GM23338 (cell line): ENCODE results near the gene WNT1. TPM values are rescaled to one million over a fixed set of nuclear protein-coding genes. Genes with fewer than 3 reads are reported as not detected.
A peak's percentile ranks its signal among the peaks of the same experiment; 100 is the strongest.

ENCODE experiments used
- ATAC-seq: fragments of 200-7000 bp; cut with Tn5 transposase; 3 replicates; pipeline ENCODE4 v1.9.1; 2020
- DNase-seq: peaks from one replicate; pipeline ENCODE4 v3.0.0-alpha.2; 2015; ENCODE audit warnings: low spot score
- H2AFZ ChIP-seq: fragments of 200-600 bp; sonication (generic); 2 replicates; pipeline ENCODE4 v1.8.0; 2016; ENCODE audit warnings: antibody characterized with exemption, mild to moderate bottlenecking, moderate library complexity
- H3F3A ChIP-seq: fragments of 200-600 bp; sonication (generic); replicated peaks from 2 replicates; pipeline ENCODE4 v1.8.0; 2017; ENCODE audit warnings: antibody characterized with exemption, mixed run types, low read depth
- H3K27ac ChIP-seq: fragments of 200-600 bp; sonication (generic); 2 replicates; pipeline ENCODE4 v1.6.1; 2016; ENCODE audit warnings: low read depth
- H3K27me3 ChIP-seq: fragments of 200-600 bp; sonication (generic); 2 replicates; pipeline ENCODE4 v1.8.0; 2016; ENCODE audit warnings: mild to moderate bottlenecking, mixed run types, moderate library complexity; ENCODE audit not compliant: insufficient read depth
- H3K36me3 ChIP-seq: fragments of 200-600 bp; sonication (generic); 2 replicates; pipeline ENCODE4 v1.8.0; 2016; ENCODE audit warnings: mild to moderate bottlenecking; ENCODE audit not compliant: insufficient read depth
- H3K4me1 ChIP-seq: fragments of 200-600 bp; sonication (generic); 2 replicates; pipeline ENCODE4 v1.8.0; 2016; ENCODE audit warnings: mild to moderate bottlenecking, moderate library complexity; ENCODE audit not compliant: insufficient read depth
- H3K4me2 ChIP-seq: fragments of 200-600 bp; sonication (generic); 2 replicates; pipeline ENCODE4 v1.7.1; 2017; ENCODE audit warnings: mixed run types
- H3K4me3 ChIP-seq: fragments of 200-600 bp; sonication (generic); 2 replicates; pipeline ENCODE4 v1.6.1; 2016; ENCODE audit warnings: mixed run types
- H3K79me2 ChIP-seq: fragments of 200-600 bp; sonication (generic); replicated peaks from 2 replicates; pipeline ENCODE4 v1.8.0; 2017; ENCODE audit warnings: mild to moderate bottlenecking; ENCODE audit not compliant: insufficient read depth
- H3K9me2 ChIP-seq: fragments of 200-600 bp; sonication (generic); 2 replicates; pipeline ENCODE4 v1.8.0; 2017; ENCODE audit not compliant: insufficient read depth
- H4K20me1 ChIP-seq: fragments of 200-600 bp; sonication (generic); replicated peaks from 2 replicates; pipeline ENCODE4 v1.8.0; 2017; ENCODE audit warnings: mild to moderate bottlenecking; ENCODE audit not compliant: insufficient read depth
- H3K27ac Mint-ChIP-seq: 2 replicates; pipeline ENCODE4 v1.8.0; 2020; ENCODE audit warnings: inconsistent platforms, mild to moderate bottlenecking, moderate library complexity, mixed read lengths
- H3K27me3 Mint-ChIP-seq: 3 replicates; pipeline ENCODE4 v1.8.0; 2022; ENCODE audit warnings: low read depth, mild to moderate bottlenecking, moderate library complexity, mixed read lengths, inconsistent platforms; ENCODE audit not compliant: insufficient read depth, poor library complexity
- H3K36me3 Mint-ChIP-seq: 3 replicates; pipeline ENCODE4 v1.8.0; 2021; ENCODE audit warnings: low read depth, mild to moderate bottlenecking, inconsistent platforms, moderate library complexity, mixed read lengths
- H3K4me1 Mint-ChIP-seq: 3 replicates; pipeline ENCODE4 v1.8.0; 2020; ENCODE audit warnings: mild to moderate bottlenecking, inconsistent platforms, mixed read lengths
- H3K4me3 Mint-ChIP-seq: 3 replicates; pipeline ENCODE4 v1.8.0; 2021; ENCODE audit warnings: moderate library complexity, mild to moderate bottlenecking, inconsistent platforms, mixed read lengths
- H3K9me3 Mint-ChIP-seq: 3 replicates; pipeline ENCODE4 v1.8.0; 2020; ENCODE audit warnings: moderate library complexity, mild to moderate bottlenecking, inconsistent platforms, mixed read lengths
- EZH2 ChIP-seq: fragments of 200-600 bp; sonication (generic); IDR thresholded peaks from one replicate; pipeline ENCODE4 v1.8.0; 2017; ENCODE audit warnings: antibody characterized with exemption, mild to moderate bottlenecking, low read depth; ENCODE audit not compliant: unreplicated experiment
- JUNB ChIP-seq: IDR thresholded peaks from one replicate; pipeline ENCODE4 v1.6.1; 2016; ENCODE audit warnings: antibody characterized with exemption; ENCODE audit not compliant: unreplicated experiment
- ZNF114 ChIP-seq: fragments of 250-450 bp; sonication (Bioruptor Pico); IDR thresholded peaks from 2 replicates; pipeline ENCODE4 v1.5.0; 2020; ENCODE audit warnings: mild to moderate bottlenecking, moderate library complexity
- polyA plus RNA-seq: library from polyadenylated mRNA; unstranded; fragments of >200 nt; fragmentation: Nextera tagmentation; extraction: Ambion mirVana; gene quantifications from 2 replicates; pipeline ENCODE4 v1.2.1, GENCODE V29; 2016
- total RNA-seq: library from RNA; depleted of rRNA; stranded (reverse); fragments of >200 nt; shearing (Covaris generic); gene quantifications from 2 replicates; pipeline ENCODE4 v1.2.3, GENCODE V29; 2014
- TF ChIP-seq, protein P1 (sequence below), 2 experiments: fragments of 200-600 bp in 1 of 2; sonication (generic) in 1 of 2; conservative IDR thresholded peaks; 2 replicates each; pipeline versions ENCODE4 v1.5.1 to v1.6.1; 2016 to 2017; ENCODE audit warnings: antibody characterized with exemption in 2 of 2, low read depth in 2 of 2, mild to moderate bottlenecking in 2 of 2, moderate library complexity in 1 of 2
- TF ChIP-seq, protein P2 (sequence below): IDR thresholded peaks from one replicate; pipeline ENCODE4 v1.6.1; 2018; ENCODE audit warnings: antibody characterized with exemption; ENCODE audit not compliant: unreplicated experiment
- TF ChIP-seq, protein P3 (sequence below): fragments of 250-450 bp; sonication (Bioruptor Pico); IDR thresholded peaks from 2 replicates; pipeline ENCODE4 v1.5.0; 2020; ENCODE audit warnings: mild to moderate bottlenecking, moderate library complexity

The WNT1 gene
- total and polyA plus RNA-seq, 2 experiments from 2014 or later, result not detected

DNA sequence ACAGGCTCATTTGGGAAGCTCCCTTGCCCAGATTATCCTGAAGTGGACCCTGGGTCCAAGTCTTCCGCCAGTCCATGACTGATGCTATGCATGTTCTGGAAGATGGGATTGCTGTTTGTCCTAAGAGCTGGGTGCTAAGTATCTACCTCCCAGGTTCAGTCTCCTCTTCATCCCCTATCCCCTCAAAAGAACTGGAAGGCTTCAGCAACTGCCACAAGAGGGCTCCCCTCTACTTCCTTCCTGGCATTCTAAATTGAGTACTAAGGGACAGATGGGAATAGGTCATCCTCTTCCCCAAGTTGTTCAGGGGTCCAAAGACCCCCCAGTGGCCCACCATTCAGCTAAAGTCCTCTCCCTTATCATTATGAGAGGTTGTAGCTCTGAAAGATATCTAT is 43.8 kb upstream of the WNT1 start:
- Histone ChIP-seq H3K79me2 (peaks cover 4% of the 10 kb centered on the region), H3K4me2 (no peak overlapping the region), H2AFZ (no peak overlapping the region), H3K27me3 (no peaks in the 10 kb centered on the region), H3K4me3 (no peak overlapping the region), H3K27ac (no peak overlapping the region), H3K9me2 (no peaks in the 10 kb centered on the region), H3F3A (0 out of 2 replicates have a peak, but pooled peaks cover 3% of the 10 kb centered on the region), H3K4me1 (no peaks in the 10 kb centered on the region), H4K20me1 (peaks cover 18% of the 10 kb centered on the region), H3K36me3 (peaks cover 21% of the 10 kb centered on the region)
- Mint-ChIP-seq H3K27ac (no peak overlapping the region), H3K4me1 (peaks cover 14% of the 10 kb centered on the region), H3K36me3 (peaks cover 84% of the 10 kb centered on the region), H3K4me3 (no peak overlapping the region), H3K27me3 (peaks cover 9% of the 10 kb centered on the region), H3K9me3 (no peaks in the 10 kb centered on the region)
- DNase-seq (peak; percentile 34), ATAC-seq (peak; percentile 25; the same call in 2 of the 3 replicates)
- TF ChIP-seq EZH2 (no peak), JUNB (no peak), ZNF114 (CRISPR knock-in tag) (no peak)
- TF ChIP-seq, protein P1, sequence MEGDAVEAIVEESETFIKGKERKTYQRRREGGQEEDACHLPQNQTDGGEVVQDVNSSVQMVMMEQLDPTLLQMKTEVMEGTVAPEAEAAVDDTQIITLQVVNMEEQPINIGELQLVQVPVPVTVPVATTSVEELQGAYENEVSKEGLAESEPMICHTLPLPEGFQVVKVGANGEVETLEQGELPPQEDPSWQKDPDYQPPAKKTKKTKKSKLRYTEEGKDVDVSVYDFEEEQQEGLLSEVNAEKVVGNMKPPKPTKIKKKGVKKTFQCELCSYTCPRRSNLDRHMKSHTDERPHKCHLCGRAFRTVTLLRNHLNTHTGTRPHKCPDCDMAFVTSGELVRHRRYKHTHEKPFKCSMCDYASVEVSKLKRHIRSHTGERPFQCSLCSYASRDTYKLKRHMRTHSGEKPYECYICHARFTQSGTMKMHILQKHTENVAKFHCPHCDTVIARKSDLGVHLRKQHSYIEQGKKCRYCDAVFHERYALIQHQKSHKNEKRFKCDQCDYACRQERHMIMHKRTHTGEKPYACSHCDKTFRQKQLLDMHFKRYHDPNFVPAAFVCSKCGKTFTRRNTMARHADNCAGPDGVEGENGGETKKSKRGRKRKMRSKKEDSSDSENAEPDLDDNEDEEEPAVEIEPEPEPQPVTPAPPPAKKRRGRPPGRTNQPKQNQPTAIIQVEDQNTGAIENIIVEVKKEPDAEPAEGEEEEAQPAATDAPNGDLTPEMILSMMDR (conservative IDR thresholded peaks at IDR 0.05; ENCODE audit: low read depth in 2 of 2), result peak; percentile 50 to 62
- TF ChIP-seq, protein P2, sequence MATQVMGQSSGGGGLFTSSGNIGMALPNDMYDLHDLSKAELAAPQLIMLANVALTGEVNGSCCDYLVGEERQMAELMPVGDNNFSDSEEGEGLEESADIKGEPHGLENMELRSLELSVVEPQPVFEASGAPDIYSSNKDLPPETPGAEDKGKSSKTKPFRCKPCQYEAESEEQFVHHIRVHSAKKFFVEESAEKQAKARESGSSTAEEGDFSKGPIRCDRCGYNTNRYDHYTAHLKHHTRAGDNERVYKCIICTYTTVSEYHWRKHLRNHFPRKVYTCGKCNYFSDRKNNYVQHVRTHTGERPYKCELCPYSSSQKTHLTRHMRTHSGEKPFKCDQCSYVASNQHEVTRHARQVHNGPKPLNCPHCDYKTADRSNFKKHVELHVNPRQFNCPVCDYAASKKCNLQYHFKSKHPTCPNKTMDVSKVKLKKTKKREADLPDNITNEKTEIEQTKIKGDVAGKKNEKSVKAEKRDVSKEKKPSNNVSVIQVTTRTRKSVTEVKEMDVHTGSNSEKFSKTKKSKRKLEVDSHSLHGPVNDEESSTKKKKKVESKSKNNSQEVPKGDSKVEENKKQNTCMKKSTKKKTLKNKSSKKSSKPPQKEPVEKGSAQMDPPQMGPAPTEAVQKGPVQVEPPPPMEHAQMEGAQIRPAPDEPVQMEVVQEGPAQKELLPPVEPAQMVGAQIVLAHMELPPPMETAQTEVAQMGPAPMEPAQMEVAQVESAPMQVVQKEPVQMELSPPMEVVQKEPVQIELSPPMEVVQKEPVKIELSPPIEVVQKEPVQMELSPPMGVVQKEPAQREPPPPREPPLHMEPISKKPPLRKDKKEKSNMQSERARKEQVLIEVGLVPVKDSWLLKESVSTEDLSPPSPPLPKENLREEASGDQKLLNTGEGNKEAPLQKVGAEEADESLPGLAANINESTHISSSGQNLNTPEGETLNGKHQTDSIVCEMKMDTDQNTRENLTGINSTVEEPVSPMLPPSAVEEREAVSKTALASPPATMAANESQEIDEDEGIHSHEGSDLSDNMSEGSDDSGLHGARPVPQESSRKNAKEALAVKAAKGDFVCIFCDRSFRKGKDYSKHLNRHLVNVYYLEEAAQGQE, result no peak
- TF ChIP-seq, protein P3, sequence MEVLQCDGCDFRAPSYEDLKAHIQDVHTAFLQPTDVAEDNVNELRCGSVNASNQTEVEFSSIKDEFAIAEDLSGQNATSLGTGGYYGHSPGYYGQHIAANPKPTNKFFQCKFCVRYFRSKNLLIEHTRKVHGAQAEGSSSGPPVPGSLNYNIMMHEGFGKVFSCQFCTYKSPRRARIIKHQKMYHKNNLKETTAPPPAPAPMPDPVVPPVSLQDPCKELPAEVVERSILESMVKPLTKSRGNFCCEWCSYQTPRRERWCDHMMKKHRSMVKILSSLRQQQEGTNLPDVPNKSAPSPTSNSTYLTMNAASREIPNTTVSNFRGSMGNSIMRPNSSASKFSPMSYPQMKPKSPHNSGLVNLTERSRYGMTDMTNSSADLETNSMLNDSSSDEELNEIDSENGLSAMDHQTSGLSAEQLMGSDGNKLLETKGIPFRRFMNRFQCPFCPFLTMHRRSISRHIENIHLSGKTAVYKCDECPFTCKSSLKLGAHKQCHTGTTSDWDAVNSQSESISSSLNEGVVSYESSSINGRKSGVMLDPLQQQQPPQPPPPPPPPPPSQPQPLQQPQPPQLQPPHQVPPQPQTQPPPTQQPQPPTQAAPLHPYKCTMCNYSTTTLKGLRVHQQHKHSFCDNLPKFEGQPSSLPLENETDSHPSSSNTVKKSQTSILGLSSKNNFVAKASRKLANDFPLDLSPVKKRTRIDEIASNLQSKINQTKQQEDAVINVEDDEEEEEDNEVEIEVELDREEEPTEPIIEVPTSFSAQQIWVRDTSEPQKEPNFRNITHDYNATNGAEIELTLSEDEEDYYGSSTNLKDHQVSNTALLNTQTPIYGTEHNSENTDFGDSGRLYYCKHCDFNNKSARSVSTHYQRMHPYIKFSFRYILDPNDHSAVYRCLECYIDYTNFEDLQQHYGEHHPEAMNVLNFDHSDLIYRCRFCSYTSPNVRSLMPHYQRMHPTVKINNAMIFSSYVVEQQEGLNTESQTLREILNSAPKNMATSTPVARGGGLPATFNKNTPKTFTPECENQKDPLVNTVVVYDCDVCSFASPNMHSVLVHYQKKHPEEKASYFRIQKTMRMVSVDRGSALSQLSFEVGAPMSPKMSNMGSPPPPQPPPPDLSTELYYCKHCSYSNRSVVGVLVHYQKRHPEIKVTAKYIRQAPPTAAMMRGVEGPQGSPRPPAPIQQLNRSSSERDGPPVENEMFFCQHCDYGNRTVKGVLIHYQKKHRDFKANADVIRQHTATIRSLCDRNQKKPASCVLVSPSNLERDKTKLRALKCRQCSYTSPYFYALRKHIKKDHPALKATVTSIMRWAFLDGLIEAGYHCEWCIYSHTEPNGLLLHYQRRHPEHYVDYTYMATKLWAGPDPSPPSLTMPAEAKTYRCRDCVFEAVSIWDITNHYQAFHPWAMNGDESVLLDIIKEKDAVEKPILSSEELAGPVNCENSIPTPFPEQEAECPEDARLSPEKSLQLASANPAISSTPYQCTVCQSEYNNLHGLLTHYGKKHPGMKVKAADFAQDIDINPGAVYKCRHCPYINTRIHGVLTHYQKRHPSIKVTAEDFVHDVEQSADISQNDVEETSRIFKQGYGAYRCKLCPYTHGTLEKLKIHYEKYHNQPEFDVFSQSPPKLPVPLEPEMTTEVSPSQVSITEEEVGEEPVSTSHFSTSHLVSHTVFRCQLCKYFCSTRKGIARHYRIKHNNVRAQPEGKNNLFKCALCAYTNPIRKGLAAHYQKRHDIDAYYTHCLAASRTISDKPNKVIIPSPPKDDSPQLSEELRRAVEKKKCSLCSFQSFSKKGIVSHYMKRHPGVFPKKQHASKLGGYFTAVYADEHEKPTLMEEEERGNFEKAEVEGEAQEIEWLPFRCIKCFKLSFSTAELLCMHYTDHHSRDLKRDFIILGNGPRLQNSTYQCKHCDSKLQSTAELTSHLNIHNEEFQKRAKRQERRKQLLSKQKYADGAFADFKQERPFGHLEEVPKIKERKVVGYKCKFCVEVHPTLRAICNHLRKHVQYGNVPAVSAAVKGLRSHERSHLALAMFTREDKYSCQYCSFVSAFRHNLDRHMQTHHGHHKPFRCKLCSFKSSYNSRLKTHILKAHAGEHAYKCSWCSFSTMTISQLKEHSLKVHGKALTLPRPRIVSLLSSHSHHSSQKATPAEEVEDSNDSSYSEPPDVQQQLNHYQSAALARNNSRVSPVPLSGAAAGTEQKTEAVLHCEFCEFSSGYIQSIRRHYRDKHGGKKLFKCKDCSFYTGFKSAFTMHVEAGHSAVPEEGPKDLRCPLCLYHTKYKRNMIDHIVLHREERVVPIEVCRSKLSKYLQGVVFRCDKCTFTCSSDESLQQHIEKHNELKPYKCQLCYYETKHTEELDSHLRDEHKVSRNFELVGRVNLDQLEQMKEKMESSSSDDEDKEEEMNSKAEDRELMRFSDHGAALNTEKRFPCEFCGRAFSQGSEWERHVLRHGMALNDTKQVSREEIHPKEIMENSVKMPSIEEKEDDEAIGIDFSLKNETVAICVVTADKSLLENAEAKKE, result no peak
